ENCODE results near the gene LCA5L. TPM values are rescaled to one million over a fixed set of nuclear protein-coding genes. Genes with fewer than 3 reads are reported as not detected.
"Not testable (repeated sequence)": the region's sequence is repeated elsewhere in the genome, so short reads cannot be mapped to it uniquely, and the experiment has no call there.

Gene LCA5L
- total and polyA plus RNA-seq, 12 donors, result 0.21 to 2.1 (median 0.78) TPM

GRCh38 chr21:39422527-39423241, 22.9 kb downstream of the LCA5L start:
- no peak overlapping the region for H3K27ac ChIP-seq
- WGBS, 2 donors, result 74 to 79% methylated on average over 5 of the region's 5 CpGs
- no peak for TF ChIP-seq CTCF (IDR thresholded peaks at IDR 0.05)
- DNase-seq, result no peak
- H3K4me1 ChIP-seq, result no peaks in the 10 kb centered on the region
- intact Hi-C loops (cut with DNase I), result no loop called here
- H3K9me3 ChIP-seq, result no peaks in the 10 kb centered on the region
- no peak for ATAC-seq
- no peak overlapping the region for H3K4me3 ChIP-seq
- H3K27me3 ChIP-seq, result no peaks in the 10 kb centered on the region
- H3K36me3 ChIP-seq, result no peaks in the 10 kb centered on the region

GRCh38 chr21:39419204-39419603, 26.4 kb downstream of the LCA5L start:
- DNase-seq; H3K27me3 ChIP-seq; H3K4me3 ChIP-seq; H3K36me3 ChIP-seq; ATAC-seq; intact Hi-C loops (cut with DNase I); H3K27ac ChIP-seq; H3K4me1 ChIP-seq; H3K9me3 ChIP-seq: not testable (repeated sequence)
- WGBS, 2 donors, result 92 to 98% methylated on average over 5 of the region's 5 CpGs

- 92 to 98% methylated on average over 2 of the region's 2 CpGs for WGBS, 2 donors
- H3K4me1 ChIP-seq, result no peaks in the 10 kb centered on the region
- intact Hi-C loops (cut with DNase I), result no loop called here
- H3K36me3 ChIP-seq, result peaks cover 0 to 47% (median 16%) of the 10 kb centered on the region in 9 donors
- no peak for ATAC-seq
- no peaks in the 10 kb centered on the region for H3K27me3 ChIP-seq
- no peak overlapping the region for H3K4me3 ChIP-seq
- no peak for TF ChIP-seq CTCF (IDR thresholded peaks at IDR 0.05)
- no peak overlapping the region for H3K27ac ChIP-seq
- DNase-seq, result no peak
- H3K9me3 ChIP-seq, result peaks cover 0 to 7% (median 0%) of the 10 kb centered on the region in 11 donors
These were observed 39.5 kb downstream of the LCA5L start for GRCh38 chr21:39406065-39406464.

- no peak for TF ChIP-seq CTCF (IDR thresholded peaks at IDR 0.05)
- no peak for DNase-seq
- intact Hi-C loops (cut with DNase I), result no loop called here
- WGBS, 2 donors, result 81 to 93% methylated on average over 8 of the region's 8 CpGs
- ATAC-seq, result no peak
- H3K36me3 ChIP-seq, result peaks cover 0 to 57% (median 11%) of the 10 kb centered on the region in 9 donors
- H3K27me3 ChIP-seq, result no peaks in the 10 kb centered on the region
- H3K4me1 ChIP-seq, result peaks cover 0 to 8% (median 0%) of the 10 kb centered on the region in 9 donors
- H3K27ac ChIP-seq, result no peak overlapping the region
- no peaks in the 10 kb centered on the region for H3K9me3 ChIP-seq
- no peak overlapping the region for H3K4me3 ChIP-seq
These were observed 45.4 kb downstream of the LCA5L start for GRCh38 chr21:39400173-39400572.
